ENCODE data around the gene NAV1. TPM values are rescaled to one million over a fixed set of nuclear protein-coding genes. Genes with fewer than 3 reads are reported as not detected.
A peak's percentile ranks its signal among the peaks of the same experiment; 100 is the strongest.
"Not testable (repeated sequence)": the region's sequence is repeated elsewhere in the genome, so short reads cannot be mapped to it uniquely, and the experiment has no call there.

NAV1 gene
- total RNA-seq, 1 donor from 2014 or later, result 19.4 TPM

DNA sequence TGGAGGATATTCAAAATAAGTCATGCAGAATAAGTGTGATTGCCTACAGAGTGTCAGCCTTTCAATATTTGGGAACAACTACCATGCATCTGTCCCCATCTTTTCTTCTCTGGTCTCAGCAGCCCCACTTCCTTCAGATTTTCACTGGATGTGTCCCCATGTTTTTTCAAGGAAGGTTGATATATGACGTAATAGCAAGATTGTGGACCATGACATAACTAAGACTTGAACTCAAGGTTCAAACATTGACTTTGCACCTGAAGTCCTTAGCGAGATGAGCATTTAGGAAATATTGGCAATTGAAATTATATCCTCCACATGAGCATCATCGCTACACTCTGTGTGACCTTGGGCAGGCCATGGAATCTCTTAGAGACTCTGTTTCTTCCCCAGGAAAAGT is 5.8 kb downstream of the NAV1 start:
- DNase-seq, result no peak

- no peak for DNase-seq
These were observed 7.0 kb downstream of the NAV1 start for GRCh38 chr1:201545851-201546492.

DNA sequence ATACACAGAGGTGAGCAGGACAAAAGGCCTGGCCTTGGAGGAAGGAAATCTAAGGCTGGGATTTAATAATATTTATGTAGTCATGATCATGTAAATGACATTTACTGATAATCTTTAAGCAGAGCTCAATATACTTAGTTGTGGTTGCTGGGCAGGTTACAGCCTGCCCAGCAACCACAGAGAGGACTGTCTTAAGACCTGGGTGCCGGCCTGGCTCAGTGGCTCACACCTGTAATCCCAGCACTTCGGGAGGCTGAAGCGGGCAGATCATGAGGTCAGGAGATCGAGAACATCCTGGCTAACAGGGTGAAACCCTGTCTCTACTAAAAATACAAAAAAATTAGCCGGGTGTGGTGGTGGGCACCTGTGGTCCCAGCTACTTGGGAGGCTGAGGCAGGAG is 10.6 kb downstream of the NAV1 start:
- DNase-seq, result not testable (repeated sequence)

DNA sequence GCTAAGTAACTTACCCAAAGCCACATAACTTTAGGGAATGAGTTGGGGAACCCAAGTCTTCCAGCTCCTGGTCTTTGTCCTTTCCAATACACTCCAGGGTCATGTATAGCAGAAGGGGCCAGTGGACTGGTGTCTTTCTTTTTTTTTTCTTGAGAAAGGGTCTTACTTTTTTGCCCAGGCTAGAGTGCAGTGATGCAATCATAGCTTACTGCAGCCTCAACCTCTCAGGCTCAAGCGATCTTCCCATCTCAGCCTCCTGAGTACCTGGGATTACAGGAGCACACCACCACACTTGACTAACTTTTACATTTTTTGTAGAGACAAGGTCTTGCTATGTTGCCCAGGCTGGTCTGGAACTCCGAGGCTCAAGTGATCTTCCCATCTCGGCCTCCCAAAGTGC is 12.2 kb downstream of the NAV1 start:
- no peak for DNase-seq

DNA sequence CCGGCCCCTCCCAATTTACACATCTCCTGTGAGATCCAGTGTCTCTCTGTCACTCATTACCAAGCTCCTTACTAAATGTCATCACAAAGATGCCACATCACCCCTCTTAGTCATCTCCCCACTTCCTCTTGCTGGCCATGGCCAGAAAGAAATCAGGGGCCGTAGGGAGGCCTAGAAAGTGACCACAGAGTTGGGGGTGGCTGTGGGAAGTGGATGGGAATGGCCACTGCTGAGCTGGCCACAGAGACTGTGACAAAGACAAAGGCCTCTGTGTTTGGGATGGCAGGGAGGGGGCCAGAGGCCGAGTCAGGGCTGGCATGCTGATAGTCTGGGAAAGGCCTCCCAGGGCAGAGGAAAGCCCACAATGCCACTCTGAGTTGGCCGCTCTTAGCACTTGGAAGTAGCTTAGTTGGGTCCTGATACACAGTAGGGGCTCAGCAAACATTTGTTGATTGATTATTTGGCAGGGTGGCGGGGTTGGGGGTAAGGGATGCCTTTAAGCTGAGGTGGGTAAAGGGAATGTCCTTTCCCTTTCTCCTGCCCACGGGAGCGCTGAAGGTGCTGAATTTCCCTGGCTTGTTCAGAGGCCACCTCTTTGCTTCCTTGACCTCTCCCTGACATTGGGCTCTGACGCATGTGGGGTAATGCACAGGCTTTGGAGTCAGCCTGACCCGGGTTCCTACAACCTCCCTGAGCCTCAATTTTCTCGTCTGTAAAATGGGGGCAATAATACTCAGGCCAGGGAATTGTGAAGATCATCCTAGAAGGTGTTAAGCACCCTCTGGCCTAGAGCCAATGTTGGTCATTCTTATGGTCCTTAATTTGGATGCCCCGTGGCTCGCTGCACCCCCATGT is 13.2 kb downstream of the NAV1 start:
- DNase-seq, result no peak

DNA sequence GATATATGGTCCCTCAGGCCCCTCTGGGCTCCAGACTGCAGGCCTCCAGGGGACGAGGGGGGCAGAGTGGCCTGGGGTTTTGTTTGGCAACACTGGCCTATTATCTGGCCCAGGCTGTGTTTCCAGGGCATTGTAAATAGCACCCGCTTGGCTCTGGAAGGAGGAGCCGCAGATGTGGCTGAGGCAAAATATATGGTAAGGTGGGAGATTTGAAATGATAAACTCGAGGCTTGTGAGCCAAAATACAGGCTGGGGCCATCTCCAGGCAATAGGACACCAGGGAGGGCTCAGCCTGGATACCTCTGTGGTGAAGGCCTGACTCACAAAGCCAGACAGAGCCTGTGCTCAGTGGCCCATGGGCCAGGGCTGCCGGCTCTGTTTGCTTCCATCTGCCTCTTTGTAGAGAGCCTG is 14.0 kb downstream of the NAV1 start:
- DNase-seq, result no peak

DNA sequence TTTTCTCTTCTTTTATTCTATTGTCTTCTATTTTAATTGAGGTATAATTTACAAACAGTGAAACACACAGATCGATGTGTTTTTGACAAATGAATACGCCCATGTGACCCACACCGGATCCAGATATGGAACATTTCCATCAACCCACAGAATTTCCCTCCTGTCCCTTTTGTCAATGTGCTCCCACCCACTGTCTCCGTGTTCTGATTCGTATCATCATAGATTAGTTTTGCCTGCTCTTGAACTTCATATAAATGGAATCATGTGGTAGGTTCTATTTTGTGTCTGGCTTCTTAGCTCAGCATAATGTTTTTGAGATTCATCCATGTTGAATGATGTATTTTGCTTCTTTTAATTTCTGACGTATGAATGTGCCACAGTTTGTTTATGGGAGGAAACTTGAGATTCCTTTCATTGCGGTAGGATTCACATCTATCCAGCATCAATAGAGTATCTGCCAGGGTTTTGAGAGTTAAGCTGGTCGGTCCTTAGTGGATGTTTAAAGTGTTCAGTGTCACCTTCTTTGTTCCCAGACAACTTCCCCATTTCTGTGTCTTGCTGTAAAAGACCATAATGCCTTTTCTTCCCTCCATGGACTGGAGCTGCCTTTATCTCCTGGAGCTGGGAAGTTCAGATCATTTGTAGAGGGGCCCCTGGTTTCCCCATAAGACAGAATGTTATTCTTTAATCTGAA is 14.7 kb downstream of the NAV1 start:
- peak; percentile 6 for DNase-seq

GRCh38 chr1:201554190-201554600 is 15.3 kb downstream of the NAV1 start:
- no peak for DNase-seq

DNA sequence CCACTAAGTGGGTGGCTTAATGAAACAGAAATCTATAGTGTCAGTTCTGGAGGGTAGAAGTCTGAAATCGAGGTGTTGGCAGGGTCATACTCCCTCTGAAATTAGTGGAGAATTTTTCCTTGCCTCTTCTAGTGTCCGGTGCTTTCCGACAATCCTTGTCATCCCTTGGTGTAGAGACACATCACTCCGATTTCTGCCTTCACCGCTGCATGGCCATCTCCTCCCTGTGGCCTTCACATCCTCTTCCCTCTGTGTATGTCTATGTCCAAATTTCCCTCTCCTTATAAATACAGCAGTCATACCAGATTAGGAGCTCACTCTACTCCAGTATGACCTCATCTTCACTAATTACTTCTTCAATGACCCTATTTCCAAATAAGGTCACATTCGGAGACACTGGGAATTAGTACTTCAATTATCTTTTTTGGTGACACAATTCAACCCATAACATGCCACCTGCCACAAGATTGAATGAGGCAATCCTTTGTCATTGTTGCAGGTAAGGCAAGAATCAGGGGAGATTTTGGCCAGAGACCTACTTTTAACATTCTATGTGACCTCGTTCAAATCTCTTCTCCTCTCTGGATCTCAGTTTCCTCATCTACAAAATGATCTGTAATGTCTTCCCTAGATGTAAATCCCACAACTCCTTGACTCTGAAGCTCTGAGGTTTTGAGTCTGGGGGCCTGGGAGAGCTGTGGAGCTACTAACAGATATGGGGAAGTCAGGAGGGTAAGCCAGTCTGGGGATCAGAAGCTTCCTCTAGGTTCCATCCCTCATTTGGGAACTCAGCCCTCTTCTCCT is 16.1 kb downstream of the NAV1 start:
- DNase-seq, result no peak

GRCh38 chr1:201555593-201555945 is 16.6 kb downstream of the NAV1 start:
- DNase-seq, result no peak

DNA sequence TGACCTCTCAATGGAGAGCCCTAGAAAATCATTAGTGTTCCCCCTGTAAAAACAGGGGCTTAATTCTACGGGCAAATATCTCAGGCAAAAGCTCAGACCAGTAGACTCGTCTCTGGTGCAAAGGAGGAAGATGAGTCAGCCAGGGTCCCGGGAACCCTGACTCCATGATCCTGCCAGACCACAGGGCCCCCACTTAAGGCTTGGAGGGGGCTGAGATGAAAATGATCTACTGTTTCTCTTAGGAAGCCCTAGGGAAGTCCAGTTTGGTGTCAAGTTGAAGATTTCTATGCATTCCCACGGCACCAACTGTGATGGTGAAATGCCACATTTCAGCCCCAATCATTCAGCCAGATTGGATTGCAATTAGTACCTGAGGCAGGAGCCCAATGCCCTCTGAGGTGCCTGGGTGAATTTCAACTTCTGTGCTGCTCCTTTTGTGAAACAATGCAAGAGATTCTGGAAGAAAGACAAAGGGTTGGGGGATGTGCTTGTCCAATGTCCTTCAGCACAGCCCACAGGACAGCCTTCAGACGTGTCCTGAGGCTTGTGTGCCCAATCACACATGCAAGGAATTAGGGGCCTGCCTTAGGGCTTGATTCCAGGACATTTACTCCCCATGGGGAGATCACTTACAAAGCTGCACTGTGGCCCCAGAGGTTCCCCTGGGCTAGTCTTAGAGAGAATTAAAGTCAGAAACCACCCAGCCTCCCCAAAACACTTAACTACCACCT is 18.1 kb downstream of the NAV1 start:
- no peak for DNase-seq

- DNase-seq, result peak; percentile 19
These were observed 18.6 kb downstream of the NAV1 start for GRCh38 chr1:201557572-201557958.

- peak; percentile 86 for DNase-seq
These were observed 20.8 kb downstream of the NAV1 start for GRCh38 chr1:201559679-201560162.

- DNase-seq, result no peak
These were observed 21.6 kb downstream of the NAV1 start for GRCh38 chr1:201560328-201561194.

GRCh38 chr1:201561195-201561564 is 22.3 kb downstream of the NAV1 start:
- DNase-seq, result no peak

DNA sequence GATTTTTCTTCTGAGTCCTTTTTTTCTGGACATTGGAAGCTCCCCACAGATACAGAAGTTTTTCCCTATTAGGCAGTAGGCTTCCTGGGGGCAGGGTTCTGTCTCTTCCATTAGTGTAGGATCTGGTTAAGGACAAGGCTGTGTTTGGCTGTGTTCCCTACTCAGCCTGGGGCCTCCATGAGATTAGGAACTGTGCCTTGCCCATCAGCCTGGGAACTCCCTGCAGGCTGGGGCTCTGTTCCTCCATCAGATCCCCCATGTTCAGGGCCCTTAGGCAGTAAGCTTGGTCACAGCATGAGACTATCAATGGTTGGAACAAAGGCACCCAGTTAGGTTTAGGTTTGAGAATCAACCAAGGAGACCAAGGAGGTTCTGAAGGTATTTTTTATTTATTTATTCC is 22.7 kb downstream of the NAV1 start:
- DNase-seq, result no peak

GRCh38 chr1:201562257-201562656 is 23.3 kb downstream of the NAV1 start:
- peak; percentile 70 for DNase-seq

DNA sequence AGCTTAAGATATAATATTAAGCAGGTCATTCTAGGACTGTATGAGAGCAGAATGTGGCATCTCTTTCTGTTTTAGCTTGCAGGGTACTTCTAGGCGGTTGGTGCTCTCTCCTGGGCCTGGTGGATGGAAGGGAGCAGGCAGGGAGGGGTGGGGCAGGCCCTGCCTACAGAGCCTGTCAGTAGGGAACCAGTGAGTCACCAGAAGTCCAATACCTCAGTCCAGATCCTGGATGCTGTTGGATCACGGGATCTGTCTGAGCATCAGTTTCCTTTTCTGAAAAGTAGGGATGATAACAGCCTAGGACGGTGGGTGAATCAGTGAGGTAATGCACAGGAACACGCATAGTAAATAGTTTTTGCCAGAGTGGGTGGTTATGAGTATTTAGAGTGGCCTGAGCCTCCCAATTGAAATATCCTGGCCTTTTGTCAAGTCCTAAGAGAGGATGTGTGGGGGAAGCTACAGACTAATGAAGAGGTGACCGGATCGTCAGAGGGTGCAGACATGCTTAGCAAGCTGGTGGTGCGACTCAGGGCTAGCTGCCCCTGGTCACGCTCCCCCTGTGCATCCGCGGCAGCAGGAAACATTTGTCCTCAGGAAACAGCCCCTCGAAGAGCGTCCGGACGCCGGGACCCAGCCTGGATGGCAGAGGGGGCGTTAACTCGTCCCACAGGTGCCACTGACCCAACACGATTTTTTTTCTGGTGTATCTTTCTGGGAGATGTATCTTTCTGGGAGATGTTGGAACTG is 23.9 kb downstream of the NAV1 start:
- DNase-seq, result peak; percentile 6

DNA sequence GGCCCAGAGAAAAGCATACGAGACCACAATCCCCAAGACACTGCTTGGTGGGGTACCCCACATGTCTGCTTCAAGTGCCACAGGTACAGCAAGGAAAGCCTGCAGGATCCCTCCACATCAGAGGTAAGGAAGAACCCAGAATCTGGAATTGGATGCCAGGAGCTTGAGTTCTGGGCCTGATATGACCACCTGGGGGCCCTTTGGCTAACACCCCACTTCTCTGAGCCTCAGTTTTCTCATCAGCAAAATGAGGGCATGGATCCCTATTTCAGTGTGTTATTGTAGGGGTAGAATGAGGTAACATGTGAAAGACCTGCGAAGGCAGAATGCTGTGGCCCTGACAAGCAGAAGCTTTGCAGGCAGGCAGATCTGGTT is 24.5 kb downstream of the NAV1 start:
- no peak for DNase-seq

- DNase-seq, result no peak
These were observed 25.0 kb downstream of the NAV1 start for GRCh38 chr1:201563941-201564340.
